ENCODE results near the gene FRAS1.

- no peak for TF ChIP-seq POLR2A (IDR thresholded peaks at IDR 0.05; ENCODE audit: low read depth, low read length)
- no peak for TF ChIP-seq POLR2AphosphoS5 (IDR thresholded peaks at IDR 0.05; ENCODE audit: low read depth, low read length)
- no peak for TF ChIP-seq TAF1 (IDR thresholded peaks at IDR 0.05; ENCODE audit: low read depth, low read length)
These were observed 128.0 kb downstream of the FRAS1 start for GRCh38 chr4:78185117-78185516.

Data from GM12891 (cell line).